HG02610 (cell line): ENCODE data around the gene MT1F.
"Not testable (repeated sequence)": the region's sequence is repeated elsewhere in the genome, so short reads cannot be mapped to it uniquely, and the experiment has no call there.

ENCODE experiments used
- ATAC-seq: cut with Tn5 transposase; IDR thresholded peaks from one replicate; pipeline ENCODE4 v1.9.1; 2021; ENCODE audit warnings: mild to moderate bottlenecking, moderate library complexity; ENCODE audit not compliant: unreplicated experiment

Gene MT1F

GRCh38 chr16:56657555-56658326 lies at the start of gene MT1F:
Gene MT1F, plus strand, starts transcription at chr16:56657959. Its CDS starts 100 bp downstream, at chr16:56658059.
- ATAC-seq: no peak

DNA sequence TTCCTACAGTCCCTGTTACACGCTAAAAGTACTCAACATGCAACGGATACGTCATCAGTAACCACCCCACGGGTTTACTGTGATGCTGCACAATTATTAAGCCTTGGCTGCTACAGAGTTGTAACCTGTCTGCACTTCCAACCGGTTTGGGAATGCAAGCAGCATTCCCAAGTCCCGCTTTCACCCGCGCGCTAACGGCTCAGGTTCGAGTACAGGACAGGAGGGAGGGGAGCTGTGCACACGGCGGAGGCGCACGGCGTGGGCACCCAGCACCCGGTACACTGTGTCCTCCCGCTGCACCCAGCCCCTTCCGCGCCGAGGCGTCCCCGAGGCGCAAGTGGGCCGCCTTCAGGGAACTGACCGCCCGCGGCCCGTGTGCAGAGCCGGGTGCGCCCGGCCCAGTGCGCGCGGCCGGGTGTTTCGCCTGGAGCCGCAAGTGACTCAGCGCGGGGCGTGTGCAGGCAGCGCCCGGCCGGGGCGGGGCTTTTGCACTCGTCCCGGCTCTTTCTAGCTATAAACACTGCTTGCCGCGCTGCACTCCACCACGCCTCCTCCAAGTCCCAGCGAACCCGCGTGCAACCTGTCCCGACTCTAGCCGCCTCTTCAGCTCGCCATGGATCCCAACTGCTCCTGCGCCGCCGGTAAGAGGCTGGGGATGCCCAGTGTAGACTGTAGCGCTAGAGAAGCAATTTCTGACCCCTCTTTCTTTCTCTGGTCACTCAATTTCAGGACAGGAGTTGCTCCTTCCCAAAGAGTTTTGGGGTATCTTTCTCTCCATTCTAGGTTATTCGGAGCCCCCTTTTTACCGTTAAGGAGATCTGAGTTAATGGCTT lies 49.5 kb upstream of the MT1F start, which contains the start of gene MT2A:
Gene MT2A, plus strand, starts transcription at position 542 of the 833 bp plus-strand sequence. Its CDS starts 72 bp downstream, at position 614.
- peak; percentile 87 for ATAC-seq

- ATAC-seq: no peak
Measured at GRCh38 chr16:56608876-56609462, 48.8 kb upstream of the MT1F start.

DNA sequence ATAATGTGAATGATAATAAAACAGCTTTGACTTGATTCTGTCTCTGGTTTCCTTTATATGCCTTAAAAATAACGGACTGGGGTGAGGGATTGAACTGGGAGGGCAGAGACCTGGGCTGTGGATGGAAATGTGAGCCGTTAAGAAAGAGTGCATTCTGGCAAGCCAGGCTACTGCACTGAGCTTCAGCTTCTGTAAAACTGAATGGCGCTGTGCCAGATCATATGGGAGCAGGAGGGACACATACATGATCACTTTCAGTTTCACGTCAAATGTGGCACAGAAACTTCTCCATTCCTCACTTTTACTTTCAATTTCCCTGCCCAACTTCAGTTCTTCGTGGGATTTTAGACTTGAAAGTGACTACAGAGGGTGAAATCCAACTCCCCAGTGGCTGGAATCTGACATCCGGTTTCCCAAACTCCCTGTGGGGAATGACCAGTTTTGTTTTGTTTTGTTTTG lies 48.3 kb upstream of the MT1F start:
- peak; percentile 34 for ATAC-seq

- ATAC-seq: peak; percentile 24
Measured at GRCh38 chr16:56610017-56610608, 47.6 kb upstream of the MT1F start.

DNA sequence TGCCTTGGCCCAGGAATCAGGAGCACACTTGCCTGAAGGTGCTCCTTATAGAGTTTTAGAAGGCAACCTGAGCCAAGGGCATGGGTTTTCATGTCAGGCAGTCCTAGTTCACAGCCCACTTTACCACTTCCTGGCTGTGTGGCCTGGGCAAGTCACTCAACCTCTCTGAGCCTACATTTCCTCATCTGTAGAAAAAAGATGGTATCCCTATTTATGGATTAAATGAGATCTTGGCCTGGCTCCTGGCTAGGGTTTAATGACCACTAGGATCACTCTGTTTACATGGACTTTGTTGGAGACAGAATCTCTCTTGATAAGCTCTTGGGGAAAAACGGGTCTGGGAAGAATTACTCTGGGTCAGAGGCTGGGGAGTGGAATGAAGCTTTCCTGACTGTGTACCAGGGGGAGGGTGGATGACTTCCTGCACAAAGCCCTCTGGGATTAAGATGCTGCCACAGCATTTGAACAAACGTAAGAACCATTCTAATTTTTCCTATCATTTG lies 47.1 kb upstream of the MT1F start:
- no peak for ATAC-seq

DNA sequence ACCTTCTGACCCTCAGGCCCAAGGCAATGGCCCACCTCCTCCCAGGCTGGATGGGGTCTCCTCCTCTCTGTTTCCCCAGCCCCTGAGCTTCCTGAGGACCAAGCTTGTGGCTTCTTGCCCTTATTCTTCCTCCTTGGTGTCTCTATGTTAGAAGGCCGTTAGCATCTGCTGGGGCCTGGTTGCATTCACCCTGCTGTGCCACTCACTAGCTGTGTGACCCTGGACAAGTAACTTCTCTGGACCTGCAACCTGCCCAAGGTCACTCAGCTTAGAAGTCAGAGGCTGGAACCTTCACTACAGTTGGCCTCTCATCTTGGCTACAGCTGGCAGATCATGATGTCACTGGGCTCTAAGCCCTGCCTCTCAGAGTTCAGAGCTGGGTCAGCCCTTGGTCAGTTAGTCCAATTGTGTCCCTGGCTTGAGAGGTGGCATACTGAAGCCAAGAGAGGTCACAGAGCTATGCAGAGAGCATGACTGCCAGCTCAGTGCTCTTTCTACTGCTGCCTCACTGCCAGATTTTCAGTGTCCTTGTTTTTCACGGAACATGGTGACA lies 46.4 kb upstream of the MT1F start:
- ATAC-seq: no peak

DNA sequence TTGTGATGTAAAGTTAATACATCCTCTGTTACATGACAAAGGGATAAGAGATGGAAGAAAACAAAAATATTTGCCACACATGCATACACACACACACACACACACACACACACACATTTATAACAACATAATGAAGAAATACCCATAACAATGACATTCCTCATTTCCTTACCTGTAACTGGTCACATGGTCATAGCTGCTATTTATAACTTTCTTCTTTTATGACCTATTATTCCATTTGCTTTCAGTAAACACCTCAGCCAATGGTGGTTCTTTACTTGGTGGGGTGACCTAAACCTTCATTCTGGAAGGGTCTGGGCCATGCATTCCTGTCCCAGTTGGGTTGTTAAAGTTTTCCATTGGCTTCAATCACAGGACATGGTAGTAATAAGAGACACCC lies 44.1 kb upstream of the MT1F start:
- no peak for ATAC-seq

GRCh38 chr16:56614549-56614991 lies 43.2 kb upstream of the MT1F start:
- peak; percentile 72 for ATAC-seq

DNA sequence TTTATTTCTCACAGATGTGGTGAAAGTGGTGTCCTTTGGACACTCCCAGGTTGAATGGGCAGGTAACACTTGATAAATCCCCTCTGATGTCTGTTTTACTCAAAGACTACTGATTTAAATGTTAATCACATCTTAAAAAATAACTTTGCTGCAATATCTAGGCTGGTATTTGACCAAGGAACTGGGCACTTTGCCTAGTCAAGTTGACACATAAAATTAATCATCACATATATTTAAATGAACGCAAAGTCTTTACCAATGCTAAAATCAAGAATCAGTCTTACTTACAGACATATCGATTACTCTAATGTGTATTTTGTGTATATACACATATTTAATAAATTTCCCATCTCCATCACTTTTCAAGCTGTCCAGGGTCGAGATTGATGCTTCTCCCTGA lies 42.4 kb upstream of the MT1F start:
- no peak for ATAC-seq

DNA sequence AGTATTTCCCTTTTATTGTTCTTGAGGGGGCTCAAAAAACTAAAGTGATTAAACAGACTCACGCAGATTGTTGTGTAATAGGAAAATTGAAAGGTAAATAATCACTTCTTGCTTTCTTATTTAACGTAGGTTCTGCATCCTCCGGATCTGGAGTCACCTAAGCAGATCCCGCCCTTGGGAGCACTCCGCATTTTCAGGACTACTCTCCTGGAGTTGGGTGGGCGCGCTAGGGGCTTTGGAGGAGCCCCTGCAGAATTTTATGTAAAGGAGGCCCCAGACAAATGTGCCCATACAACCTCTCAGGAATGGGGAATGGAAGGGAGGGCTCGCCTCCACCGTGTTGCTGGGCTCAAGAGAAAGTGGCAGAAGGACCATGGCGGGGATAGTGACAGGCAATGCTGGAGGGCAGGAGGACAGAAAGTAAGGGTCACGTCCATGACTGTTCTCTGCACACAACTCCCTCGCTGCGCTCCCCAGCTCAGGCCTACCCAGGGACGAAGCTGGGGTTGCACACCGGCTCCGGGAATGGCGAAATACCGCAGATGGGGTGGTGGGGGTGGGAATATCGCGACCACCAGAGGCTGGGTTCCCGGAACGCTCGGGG lies 41.0 kb upstream of the MT1F start:
- no peak for ATAC-seq

GRCh38 chr16:56617212-56618085 lies 40.3 kb upstream of the MT1F start:
- ATAC-seq: no peak

DNA sequence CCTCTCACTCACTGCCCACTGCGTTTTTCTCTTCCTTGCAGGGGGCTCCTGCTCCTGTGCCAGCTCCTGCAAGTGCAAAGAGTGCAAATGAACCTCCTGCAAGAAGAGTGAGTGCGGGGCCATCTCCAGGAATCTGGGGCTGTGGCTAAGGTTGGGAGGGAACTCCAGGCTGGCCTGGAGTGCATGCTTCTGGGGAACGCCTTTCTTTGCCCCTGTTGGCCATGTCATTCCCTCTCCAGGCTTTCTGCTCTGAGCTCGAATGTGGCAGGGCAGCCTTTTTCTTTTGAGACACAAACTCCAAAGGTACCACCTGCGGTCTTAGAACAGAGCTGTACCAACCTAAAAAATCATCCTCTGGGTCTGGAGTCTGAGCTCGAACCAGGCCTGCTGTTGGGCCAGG lies 39.6 kb upstream of the MT1F start:
- ATAC-seq: no peak

DNA sequence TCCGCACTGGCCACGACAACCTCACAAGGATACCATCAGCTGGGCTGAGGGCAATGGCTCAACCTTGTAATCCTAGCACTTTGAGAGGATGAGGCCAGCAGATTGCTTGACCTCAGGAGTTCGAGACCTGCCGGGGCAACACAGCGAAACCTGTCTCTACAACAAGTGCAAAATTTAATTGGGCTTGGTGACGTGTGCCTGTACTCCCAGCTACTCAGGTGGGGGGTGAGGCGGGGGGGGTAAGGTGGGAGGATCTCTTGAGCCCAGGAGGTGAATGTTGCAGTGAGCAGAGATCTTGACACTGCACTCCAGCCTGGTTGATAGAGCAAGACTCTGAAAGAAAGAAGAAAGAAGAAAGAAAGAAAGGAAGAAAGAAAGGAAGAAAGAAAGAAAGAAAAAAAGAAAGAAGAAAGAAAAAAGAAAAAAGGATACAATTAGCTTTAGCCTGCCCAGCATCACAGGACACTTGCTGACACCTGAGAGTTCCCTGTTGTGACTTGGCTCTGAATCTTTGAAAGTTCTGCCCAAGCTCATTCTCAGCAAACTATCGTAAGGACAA lies 37.3 kb upstream of the MT1F start:
- ATAC-seq: no peak

DNA sequence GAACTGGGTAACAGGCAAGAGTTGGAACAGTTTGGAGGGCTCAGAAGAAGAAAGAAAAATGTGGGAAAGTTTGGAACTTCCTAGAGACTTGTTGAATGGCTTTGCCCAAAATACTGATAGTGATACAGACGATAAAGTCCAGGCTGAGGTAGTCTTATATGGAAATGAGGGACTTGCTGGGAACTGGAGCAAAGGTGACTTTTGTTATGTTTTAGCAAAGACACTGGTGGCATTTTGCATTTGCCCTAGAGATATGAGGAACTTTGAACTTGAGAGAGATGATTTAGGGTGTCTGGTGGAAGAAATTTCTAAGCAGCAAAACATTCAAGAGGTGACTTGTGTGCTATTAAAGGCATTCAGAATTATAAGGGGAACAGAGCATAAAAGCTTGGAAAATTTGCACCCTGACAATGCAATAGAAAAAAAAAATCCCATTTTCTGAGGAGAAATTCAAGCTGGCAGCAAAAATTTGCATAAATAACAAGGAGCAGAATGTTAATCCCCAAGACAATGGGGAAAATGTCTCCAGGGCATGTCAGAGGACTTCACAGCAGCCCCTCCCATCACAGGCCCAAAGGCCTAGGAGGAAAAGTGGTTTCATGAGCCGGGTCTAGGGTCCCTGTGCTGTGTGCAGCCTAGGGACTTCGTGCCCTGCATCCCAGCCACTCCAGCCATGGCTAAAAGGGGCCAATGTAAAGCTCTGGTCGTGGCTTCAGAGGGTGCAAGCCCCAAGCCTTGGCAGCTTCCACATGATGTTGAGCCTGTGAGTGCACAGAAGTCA lies 35.9 kb upstream of the MT1F start:
- ATAC-seq: not testable (repeated sequence)

GRCh38 chr16:56623184-56623583 lies 34.6 kb upstream of the MT1F start:
- ATAC-seq: not testable (repeated sequence)

DNA sequence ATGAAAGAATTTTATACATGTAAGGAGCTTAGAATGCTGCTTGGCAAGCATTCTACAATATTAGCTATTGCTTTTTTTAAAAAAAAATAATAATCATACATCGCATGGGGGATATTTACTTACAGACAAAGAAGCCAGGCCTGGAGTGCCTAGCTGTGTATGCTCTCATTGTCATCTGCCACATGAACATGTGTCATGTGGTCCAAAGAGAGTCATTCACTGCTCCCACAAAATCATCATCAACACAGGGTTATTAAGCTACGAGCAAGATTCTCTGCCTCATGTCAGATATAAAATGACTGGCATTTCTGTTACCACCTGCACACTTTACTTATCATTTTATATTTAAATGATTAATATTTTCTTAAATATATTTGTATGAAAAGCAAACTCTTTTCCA lies 34.1 kb upstream of the MT1F start:
- no peak for ATAC-seq
